Effector memory CD4-positive, alpha-beta T cell (primary cell): ENCODE measurements around the gene GNG12.

Experiments used
- DNase-seq, 3 donors: peaks; one replicate each; pipeline ENCODE4 v3.0.0-alpha.2; 2020
- H3K27ac ChIP-seq: 2 replicates; pipeline ENCODE4 v1.7.0; 2013; ENCODE audit warnings: mild to moderate bottlenecking, low read length, moderate library complexity; ENCODE audit not compliant: insufficient read depth, poor library complexity, severe bottlenecking
- H3K27me3 ChIP-seq: replicated peaks from 2 replicates; pipeline ENCODE4 v1.7.0; 2013; ENCODE audit warnings: mild to moderate bottlenecking, low read length; ENCODE audit not compliant: insufficient read depth, control insufficient read depth, poor library complexity, severe bottlenecking
- H3K36me3 ChIP-seq: 2 replicates; pipeline ENCODE4 v1.7.0; 2013; ENCODE audit warnings: mild to moderate bottlenecking, low read length, moderate library complexity; ENCODE audit not compliant: control insufficient read depth, insufficient read depth
- H3K4me1 ChIP-seq: 2 replicates; pipeline ENCODE4 v1.7.0; 2013; ENCODE audit warnings: low read length, mild to moderate bottlenecking; ENCODE audit not compliant: control insufficient read depth, insufficient read depth, poor library complexity, severe bottlenecking
- H3K4me3 ChIP-seq: 2 replicates; pipeline ENCODE4 v1.7.0; 2013; ENCODE audit warnings: low read length, low read depth, mild to moderate bottlenecking; ENCODE audit not compliant: insufficient read depth, poor library complexity, severe bottlenecking
- H3K9me3 ChIP-seq: 2 replicates; pipeline ENCODE4 v1.7.0; 2013; ENCODE audit warnings: mild to moderate bottlenecking, low read length, moderate library complexity; ENCODE audit not compliant: control insufficient read depth

The GNG12 gene

GRCh38 chr1:67760030-67760821 is 73.0 kb downstream of the GNG12 start:
- no peak overlapping the region for H3K4me3 ChIP-seq
- no peak overlapping the region for H3K27ac ChIP-seq
- H3K36me3 ChIP-seq = no peaks in the 10 kb centered on the region
- peaks cover 4% of the 10 kb centered on the region for H3K27me3 ChIP-seq
- peak; percentile 12 to 36 (median 18) for DNase-seq
- H3K4me1 ChIP-seq = no peaks in the 10 kb centered on the region
- H3K9me3 ChIP-seq = no peaks in the 10 kb centered on the region

DNA sequence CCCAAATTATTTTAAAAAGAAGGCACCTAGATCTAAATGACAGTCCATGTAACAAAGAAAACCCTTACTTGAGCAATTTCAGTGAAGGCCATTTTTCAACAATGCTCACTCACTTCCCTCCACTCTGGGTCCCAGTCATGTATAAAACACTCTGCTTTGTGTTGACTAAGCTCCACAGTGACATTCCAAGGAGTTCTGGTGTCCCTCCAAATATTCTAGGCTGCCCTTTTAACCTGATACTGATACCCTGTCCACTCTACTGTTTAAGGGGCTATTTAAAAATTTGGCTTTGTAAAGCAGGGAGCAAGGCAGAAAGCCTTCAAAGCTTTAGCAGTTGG is 73.6 kb downstream of the GNG12 start:
- peaks cover 4% of the 10 kb centered on the region for H3K27me3 ChIP-seq
- no peak overlapping the region for H3K27ac ChIP-seq
- no peaks in the 10 kb centered on the region for H3K4me1 ChIP-seq
- H3K36me3 ChIP-seq = no peaks in the 10 kb centered on the region
- DNase-seq = no peak
- H3K4me3 ChIP-seq = no peak overlapping the region
- no peaks in the 10 kb centered on the region for H3K9me3 ChIP-seq

GRCh38 chr1:67759066-67759465 is 74.2 kb downstream of the GNG12 start:
- H3K27me3 ChIP-seq = peaks cover 4% of the 10 kb centered on the region
- H3K9me3 ChIP-seq = no peaks in the 10 kb centered on the region
- no peaks in the 10 kb centered on the region for H3K4me1 ChIP-seq
- H3K4me3 ChIP-seq = no peak overlapping the region
- H3K27ac ChIP-seq = no peak overlapping the region
- no peak for DNase-seq
- H3K36me3 ChIP-seq = no peaks in the 10 kb centered on the region

DNA sequence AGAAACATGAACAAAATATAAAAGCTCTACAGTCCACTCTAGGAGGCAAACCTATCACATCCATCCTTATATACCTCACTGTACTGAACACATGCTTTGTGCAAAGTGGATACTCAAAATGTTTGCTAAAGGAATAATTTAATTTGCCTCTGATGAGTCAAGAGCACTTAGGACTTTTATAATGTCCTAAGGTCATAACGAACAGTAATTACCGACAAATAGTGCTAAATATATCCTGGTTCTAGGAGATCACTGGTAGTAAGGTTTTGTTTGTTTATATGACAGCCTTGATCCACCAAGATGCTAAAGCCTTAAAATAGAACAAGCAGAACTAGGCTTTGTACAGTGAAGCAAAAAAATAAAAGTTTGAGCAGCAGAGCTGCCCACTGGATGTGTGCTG is 77.6 kb downstream of the GNG12 start:
- Histone ChIP-seq H3K36me3 (no peaks in the 10 kb centered on the region), H3K4me1 (no peaks in the 10 kb centered on the region), H3K4me3 (no peak overlapping the region), H3K27ac (no peak overlapping the region), H3K27me3 (no peaks in the 10 kb centered on the region), H3K9me3 (no peaks in the 10 kb centered on the region)
- no peak for DNase-seq

DNA sequence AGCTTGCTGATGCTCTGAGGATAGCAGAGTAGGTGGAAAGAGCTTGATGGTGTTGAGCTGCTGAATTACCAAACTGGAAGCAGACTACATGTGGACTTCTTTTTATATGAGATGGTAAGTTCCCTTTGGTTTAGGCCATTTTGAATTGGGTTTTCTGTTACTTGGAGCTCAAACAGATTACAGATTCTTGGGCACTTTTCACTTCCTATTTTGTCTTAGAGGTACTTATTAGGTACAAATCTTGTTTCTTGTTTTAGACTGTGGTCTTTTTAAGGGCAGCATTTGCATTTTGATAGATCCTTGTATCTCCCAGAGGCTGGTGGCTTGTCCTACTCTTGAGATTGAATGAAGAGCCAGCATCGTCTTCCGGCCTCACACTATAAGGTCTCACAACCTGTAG is 78.1 kb downstream of the GNG12 start:
- no peaks in the 10 kb centered on the region for H3K27me3 ChIP-seq
- DNase-seq = no peak
- H3K27ac ChIP-seq = no peak overlapping the region
- no peak overlapping the region for H3K4me3 ChIP-seq
- H3K9me3 ChIP-seq = no peaks in the 10 kb centered on the region
- H3K36me3 ChIP-seq = no peaks in the 10 kb centered on the region
- no peaks in the 10 kb centered on the region for H3K4me1 ChIP-seq

DNA sequence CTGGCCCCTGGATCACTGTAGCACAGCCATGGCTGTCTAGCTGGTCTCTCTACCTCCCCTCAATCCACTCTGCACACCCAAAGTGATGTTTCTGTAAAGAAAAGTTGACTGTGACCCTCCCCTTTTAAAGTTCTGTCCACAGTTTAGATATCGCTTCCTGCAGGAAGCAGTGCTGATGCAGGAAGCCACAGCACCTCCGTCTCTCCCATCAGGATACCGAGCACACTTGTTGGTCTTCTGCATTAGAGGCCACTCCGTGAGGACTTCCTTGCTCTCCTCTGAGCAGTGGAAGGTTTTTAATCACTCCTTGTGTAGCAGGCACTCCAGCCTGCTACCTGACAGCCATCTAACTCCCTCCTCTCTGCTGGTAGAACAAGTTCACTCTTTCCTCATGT is 78.7 kb downstream of the GNG12 start:
- no peak for DNase-seq
- Histone ChIP-seq H3K4me3 (no peak overlapping the region), H3K36me3 (no peaks in the 10 kb centered on the region), H3K9me3 (no peaks in the 10 kb centered on the region), H3K4me1 (no peaks in the 10 kb centered on the region), H3K27me3 (no peaks in the 10 kb centered on the region), H3K27ac (no peak overlapping the region)

DNA sequence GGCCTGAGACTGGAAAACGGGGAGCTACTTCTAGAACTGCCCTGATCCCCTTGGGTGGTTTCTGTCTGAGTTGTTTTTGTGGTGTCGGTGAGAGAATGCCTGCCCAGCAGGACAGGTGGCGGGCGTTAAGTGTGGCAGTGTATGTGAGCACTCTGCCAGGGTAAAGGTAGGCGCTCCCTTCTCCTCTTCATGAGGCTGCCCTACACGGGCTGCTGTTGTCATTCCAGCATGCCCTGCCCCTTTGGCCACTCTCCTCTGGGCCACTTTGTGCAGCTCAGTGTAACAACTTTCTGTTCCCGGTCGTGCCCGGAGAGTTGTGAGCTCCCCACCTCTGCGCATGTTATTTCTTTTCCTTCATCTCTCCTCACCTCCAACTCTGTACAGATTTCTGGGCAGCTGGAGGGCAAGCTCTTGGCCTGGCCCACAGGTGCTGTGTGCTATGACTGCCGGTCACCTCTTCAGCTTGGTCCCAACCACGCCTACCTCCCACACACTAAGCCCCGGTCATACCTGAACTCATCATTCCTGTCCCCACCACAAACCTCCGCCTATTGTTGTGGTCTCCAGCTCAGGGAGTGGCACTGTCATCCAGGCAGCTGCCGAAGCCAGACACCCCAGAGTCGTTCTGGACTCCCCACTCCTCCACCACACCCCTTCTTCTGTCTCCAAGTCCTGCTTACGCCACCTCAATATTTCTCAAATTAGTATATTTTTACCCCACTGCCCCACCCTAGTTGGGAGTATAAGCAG is 79.3 kb downstream of the GNG12 start:
- H3K4me3 ChIP-seq = no peak overlapping the region
- no peaks in the 10 kb centered on the region for H3K27me3 ChIP-seq
- no peaks in the 10 kb centered on the region for H3K36me3 ChIP-seq
- no peaks in the 10 kb centered on the region for H3K4me1 ChIP-seq
- H3K27ac ChIP-seq = no peak overlapping the region
- H3K9me3 ChIP-seq = no peaks in the 10 kb centered on the region
- DNase-seq = no peak

DNA sequence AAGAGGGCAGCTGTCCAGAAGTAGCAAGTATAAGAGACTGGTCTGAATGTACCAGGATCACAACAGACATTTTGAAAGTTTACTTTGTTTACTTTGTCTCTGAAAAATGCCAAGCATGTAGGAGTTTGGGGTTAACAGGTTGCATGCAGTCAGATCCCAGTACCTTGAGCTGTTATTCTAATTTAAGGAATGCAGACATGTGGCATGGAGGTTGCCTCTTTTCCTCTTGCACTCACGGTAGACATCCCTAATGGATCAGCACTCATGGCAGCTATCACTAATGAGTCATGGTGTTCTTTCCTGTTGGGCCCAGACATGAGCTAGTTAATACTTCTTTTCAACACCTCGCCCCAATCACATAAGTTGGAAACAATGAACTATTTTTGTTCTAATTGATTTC is 81.0 kb downstream of the GNG12 start:
- Histone ChIP-seq H3K4me1 (no peaks in the 10 kb centered on the region), H3K9me3 (no peaks in the 10 kb centered on the region), H3K36me3 (no peaks in the 10 kb centered on the region), H3K27me3 (no peaks in the 10 kb centered on the region), H3K4me3 (no peak overlapping the region), H3K27ac (no peak overlapping the region)
- DNase-seq = no peak

GRCh38 chr1:67750691-67751054 is 82.6 kb downstream of the GNG12 start:
- H3K27ac ChIP-seq = no peak overlapping the region

DNA sequence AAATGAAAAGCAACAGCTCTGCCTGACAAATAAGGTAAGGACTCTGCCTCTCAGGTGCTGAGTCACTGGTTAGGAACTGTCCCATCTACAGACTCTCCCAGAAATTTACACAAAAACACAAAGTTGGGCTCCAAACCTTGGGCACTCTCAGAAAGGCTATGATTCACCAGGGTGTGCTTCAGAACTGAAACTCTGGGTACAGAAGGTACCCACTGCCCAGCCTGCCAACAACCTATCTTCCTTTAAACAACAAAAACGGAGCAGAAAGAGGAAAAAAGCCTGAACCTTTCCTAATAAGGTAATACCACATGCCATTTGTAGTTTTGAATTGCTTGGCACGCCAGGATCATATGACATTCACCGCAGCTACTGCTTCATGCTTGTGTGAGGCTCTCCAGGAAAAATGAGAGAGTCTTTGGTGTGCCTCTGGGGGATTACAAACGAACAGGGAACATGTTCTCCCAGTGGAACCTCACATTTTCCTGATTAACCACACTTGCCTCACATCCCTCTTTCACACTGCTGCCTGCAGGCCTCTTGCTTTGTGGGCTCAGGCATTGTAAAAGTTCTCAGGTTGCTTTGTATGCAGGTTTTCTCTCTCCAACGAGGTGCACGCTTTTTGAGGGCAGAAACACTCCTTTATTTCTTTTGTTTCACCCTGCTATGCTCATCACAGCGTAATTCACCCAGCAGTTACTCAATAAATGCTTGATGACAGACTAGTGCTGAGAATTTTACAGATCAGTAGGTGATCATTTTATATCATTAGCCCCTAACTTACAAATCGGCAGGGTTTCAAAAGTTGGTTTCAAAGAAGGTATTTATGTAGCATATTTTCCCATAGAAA is 83.2 kb downstream of the GNG12 start:
- DNase-seq = no peak
- no peak overlapping the region for H3K27ac ChIP-seq
- no peak overlapping the region for H3K4me3 ChIP-seq

More at GRCh38 chr1:67750691-67751054, 82.6 kb downstream of the GNG12 start:
- DNase-seq = no peak
- Histone ChIP-seq H3K9me3 (no peaks in the 10 kb centered on the region), H3K36me3 (no peaks in the 10 kb centered on the region), H3K27me3 (no peaks in the 10 kb centered on the region), H3K4me1 (no peaks in the 10 kb centered on the region), H3K4me3 (no peak overlapping the region)

More for the DNA sequence above, 83.2 kb downstream of the GNG12 start:
- no peaks in the 10 kb centered on the region for H3K36me3 ChIP-seq
- no peaks in the 10 kb centered on the region for H3K4me1 ChIP-seq
- H3K27me3 ChIP-seq = no peaks in the 10 kb centered on the region
- H3K9me3 ChIP-seq = no peaks in the 10 kb centered on the region
